HEK293T (cell line): ENCODE results near the gene GXYLT2.

Experiments used
- CTCF ChIA-PET: fragments of 350-600 bp; formaldehyde crosslinking; extraction: SDS; loops from one replicate; lab custom pipeline; 2021; ENCODE audit warnings: antibody characterized with exemption, inconsistent platforms; lab: Yijun Ruan, JAX
- POLR2A ChIA-PET: fragments of 350-600 bp; formaldehyde crosslinking; extraction: SDS; loops from one replicate; lab custom pipeline; 2020; ENCODE audit warnings: antibody characterized with exemption, inconsistent platforms; lab: Yijun Ruan, JAX
- DNase-seq: peaks from one replicate; pipeline ENCODE4 v3.0.0; 2012; ENCODE audit warnings: mixed read lengths; ENCODE audit errors: extremely low spot score
- ARNT ChIP-seq: fragments of 450-650 bp; IDR thresholded peaks from 2 replicates; pipeline ENCODE4 v1.6.1; 2017; ENCODE audit warnings: mild to moderate bottlenecking
- BHLHE40 ChIP-seq: fragments of 450-650 bp; IDR thresholded peaks from 2 replicates; pipeline ENCODE4 v1.6.1; 2016; ENCODE audit warnings: mild to moderate bottlenecking, moderate library complexity, borderline replicate concordance
- CTBP1 ChIP-seq: fragments of 450-650 bp; IDR thresholded peaks from 2 replicates; pipeline ENCODE4 v1.6.1; 2016; ENCODE audit warnings: borderline replicate concordance
- ELF4 ChIP-seq: fragments of 450-650 bp; IDR thresholded peaks from 2 replicates; pipeline ENCODE4 v1.6.1; 2017; ENCODE audit warnings: antibody characterized with exemption
- FOXA1 ChIP-seq: fragments of 450-650 bp; IDR thresholded peaks from 2 replicates; pipeline ENCODE4 v1.6.1; 2016; ENCODE audit warnings: mild to moderate bottlenecking
- FOXK2 ChIP-seq: fragments of 450-650 bp; IDR thresholded peaks from 2 replicates; pipeline ENCODE4 v1.6.1; 2016; ENCODE audit warnings: mild to moderate bottlenecking
- FOXM1 ChIP-seq: fragments of 450-650 bp; IDR thresholded peaks from 2 replicates; pipeline ENCODE4 v1.6.1; 2017; ENCODE audit warnings: mild to moderate bottlenecking, borderline replicate concordance
- HDGF ChIP-seq: fragments of 450-650 bp; IDR thresholded peaks from 2 replicates; pipeline ENCODE4 v1.6.1; 2017; ENCODE audit warnings: antibody characterized with exemption, borderline replicate concordance
- L3MBTL2 ChIP-seq: fragments of 450-650 bp; conservative IDR thresholded peaks from 2 replicates; pipeline ENCODE4 v1.6.1; 2016; ENCODE audit warnings: mild to moderate bottlenecking
- LEF1 ChIP-seq: fragments of 450-650 bp; IDR thresholded peaks from 2 replicates; pipeline ENCODE4 v1.6.1; 2017; ENCODE audit warnings: mild to moderate bottlenecking, borderline replicate concordance
- NFRKB ChIP-seq: fragments of 450-650 bp; IDR thresholded peaks from 2 replicates; pipeline ENCODE4 v1.6.1; 2016; ENCODE audit warnings: mild to moderate bottlenecking, moderate library complexity
- PKNOX1 ChIP-seq: fragments of 450-650 bp; IDR thresholded peaks from 2 replicates; pipeline ENCODE4 v1.6.1; 2016
- SP1 ChIP-seq: fragments of 450-650 bp; IDR thresholded peaks from 2 replicates; pipeline ENCODE4 v1.6.1; 2017
- SUZ12 ChIP-seq: fragments of 450-650 bp; IDR thresholded peaks from 2 replicates; pipeline ENCODE4 v1.6.1; 2016; ENCODE audit warnings: mild to moderate bottlenecking
- TARDBP ChIP-seq: fragments of 450-650 bp; IDR thresholded peaks from 2 replicates; pipeline ENCODE4 v1.6.1; 2016
- ZNF384 ChIP-seq: fragments of 450-650 bp; IDR thresholded peaks from 2 replicates; pipeline ENCODE4 v1.6.1; 2016

GXYLT2 gene

GRCh38 chr3:73009750-73010149 is 121.9 kb downstream of the GXYLT2 start:
- TF ChIP-seq CTBP1 (no peak), PKNOX1 (no peak), BHLHE40 (no peak), L3MBTL2 (no peak), NFRKB (no peak), LEF1 (no peak)
- no peak for DNase-seq
- CTCF ChIA-PET = interaction anchor here (0.7 kb wide), 1 partner anchor 17 kb away, joined by 5 read pairs; no protein-coding TSS in a partner anchor
- POLR2A ChIA-PET = interaction anchor here (1.1 kb wide), 1 partner anchor 12 kb away, joined by 4 read pairs; no protein-coding TSS in a partner anchor

- ChIA-PET POLR2A (interaction anchor here (1.1 kb wide), 1 partner anchor 13 kb away, joined by 4 read pairs; no protein-coding TSS in a partner anchor), CTCF (interaction anchor here (0.7 kb wide), 1 partner anchor 16 kb away, joined by 5 read pairs; no protein-coding TSS in a partner anchor)
- TF ChIP-seq FOXK2 = no peak
- TF ChIP-seq ELF4 = no peak
- no peak for TF ChIP-seq LEF1
- no peak for TF ChIP-seq PKNOX1
- no peak for TF ChIP-seq NFRKB
- TF ChIP-seq CTBP1 = no peak
- TF ChIP-seq L3MBTL2 = no peak
- TF ChIP-seq FOXA1 = no peak
- no peak for TF ChIP-seq SUZ12
- TF ChIP-seq ARNT = no peak
- TF ChIP-seq ZNF384 = no peak
- no peak for TF ChIP-seq SP1
- no peak for TF ChIP-seq FOXM1
- TF ChIP-seq TARDBP = no peak
- no peak for TF ChIP-seq BHLHE40
- TF ChIP-seq HDGF = no peak
- DNase-seq = no peak
Observed at GRCh38 chr3:73010158-73010557, 122.3 kb downstream of the GXYLT2 start.

- TF ChIP-seq NFRKB (no peak), SUZ12 (no peak), LEF1 (no peak), BHLHE40 (no peak), TARDBP (no peak), L3MBTL2 (no peak), CTBP1 (no peak), FOXA1 (no peak), ZNF384 (no peak), ARNT (no peak)
- POLR2A ChIA-PET = no interaction called here
- CTCF ChIA-PET = no interaction called here
- DNase-seq = no peak
Observed at GRCh38 chr3:73018298-73018697, 130.5 kb downstream of the GXYLT2 start.

- DNase-seq = no peak
- CTCF ChIA-PET = interaction anchor here (1.4 kb wide), 1 partner anchor 37 kb away, joined by 5 read pairs; no protein-coding TSS in a partner anchor
- TF ChIP-seq NFRKB (no peak), CTBP1 (no peak), ELF4 (no peak), L3MBTL2 (no peak), ARNT (no peak), HDGF (no peak), FOXM1 (no peak)
- POLR2A ChIA-PET = no interaction called here
Observed at GRCh38 chr3:73018790-73019441, 131.1 kb downstream of the GXYLT2 start.

- no peak for DNase-seq
- ChIA-PET CTCF (interaction anchor here (0.7 kb wide), 1 partner anchor 170 kb away, joined by 6 read pairs; no protein-coding TSS in a partner anchor), POLR2A (no interaction called here)
- TF ChIP-seq SP1 = no peak
Observed at GRCh38 chr3:73021301-73021835, 133.5 kb downstream of the GXYLT2 start.

- DNase-seq = no peak
- ChIA-PET CTCF (no interaction called here), POLR2A (no interaction called here)
- TF ChIP-seq FOXM1 = no peak
- TF ChIP-seq ELF4 = no peak
Observed at GRCh38 chr3:73024836-73025235, 137.0 kb downstream of the GXYLT2 start.

- TF ChIP-seq TARDBP (no peak), BHLHE40 (no peak), FOXK2 (no peak), CTBP1 (no peak), SP1 (no peak)
- ChIA-PET POLR2A (interaction anchor here (1.2 kb wide), 1 partner anchor 29 kb away, joined by 3 read pairs; no protein-coding TSS in a partner anchor), CTCF (interaction anchor here (0.6 kb wide), 1 partner anchor 16 kb away, joined by 5 read pairs; no protein-coding TSS in a partner anchor)
- DNase-seq = no peak
Observed at GRCh38 chr3:73026111-73026759, 138.4 kb downstream of the GXYLT2 start.
